GM23338 (cell line): Measurements from ENCODE around the gene LDLRAD2. TPM values are rescaled to one million over a fixed set of nuclear protein-coding genes. Genes with fewer than 3 reads are reported as not detected.

Source experiments
- ATAC-seq: fragments of 200-7000 bp; cut with Tn5 transposase; 3 replicates; pipeline ENCODE4 v1.9.1; 2020
- DNase-seq: peaks from one replicate; pipeline ENCODE4 v3.0.0-alpha.2; 2015; ENCODE audit warnings: low spot score
- H2AFZ ChIP-seq: fragments of 200-600 bp; sonication (generic); 2 replicates; pipeline ENCODE4 v1.8.0; 2016; ENCODE audit warnings: antibody characterized with exemption, mild to moderate bottlenecking, moderate library complexity
- H3F3A ChIP-seq: fragments of 200-600 bp; sonication (generic); replicated peaks from 2 replicates; pipeline ENCODE4 v1.8.0; 2017; ENCODE audit warnings: antibody characterized with exemption, mixed run types, low read depth
- H3K27ac ChIP-seq: fragments of 200-600 bp; sonication (generic); 2 replicates; pipeline ENCODE4 v1.6.1; 2016; ENCODE audit warnings: low read depth
- H3K27me3 ChIP-seq: fragments of 200-600 bp; sonication (generic); 2 replicates; pipeline ENCODE4 v1.8.0; 2016; ENCODE audit warnings: mild to moderate bottlenecking, mixed run types, moderate library complexity; ENCODE audit not compliant: insufficient read depth
- H3K36me3 ChIP-seq: fragments of 200-600 bp; sonication (generic); 2 replicates; pipeline ENCODE4 v1.8.0; 2016; ENCODE audit warnings: mild to moderate bottlenecking; ENCODE audit not compliant: insufficient read depth
- H3K4me1 ChIP-seq: fragments of 200-600 bp; sonication (generic); 2 replicates; pipeline ENCODE4 v1.8.0; 2016; ENCODE audit warnings: mild to moderate bottlenecking, moderate library complexity; ENCODE audit not compliant: insufficient read depth
- H3K4me2 ChIP-seq: fragments of 200-600 bp; sonication (generic); 2 replicates; pipeline ENCODE4 v1.7.1; 2017; ENCODE audit warnings: mixed run types
- H3K4me3 ChIP-seq: fragments of 200-600 bp; sonication (generic); 2 replicates; pipeline ENCODE4 v1.6.1; 2016; ENCODE audit warnings: mixed run types
- H3K79me2 ChIP-seq: fragments of 200-600 bp; sonication (generic); replicated peaks from 2 replicates; pipeline ENCODE4 v1.8.0; 2017; ENCODE audit warnings: mild to moderate bottlenecking; ENCODE audit not compliant: insufficient read depth
- H3K9me2 ChIP-seq: fragments of 200-600 bp; sonication (generic); 2 replicates; pipeline ENCODE4 v1.8.0; 2017; ENCODE audit not compliant: insufficient read depth
- H4K20me1 ChIP-seq: fragments of 200-600 bp; sonication (generic); replicated peaks from 2 replicates; pipeline ENCODE4 v1.8.0; 2017; ENCODE audit warnings: mild to moderate bottlenecking; ENCODE audit not compliant: insufficient read depth
- H3K27ac Mint-ChIP-seq: 2 replicates; pipeline ENCODE4 v1.8.0; 2020; ENCODE audit warnings: inconsistent platforms, mild to moderate bottlenecking, moderate library complexity, mixed read lengths
- H3K27me3 Mint-ChIP-seq: 3 replicates; pipeline ENCODE4 v1.8.0; 2022; ENCODE audit warnings: low read depth, mild to moderate bottlenecking, moderate library complexity, mixed read lengths, inconsistent platforms; ENCODE audit not compliant: insufficient read depth, poor library complexity
- H3K36me3 Mint-ChIP-seq: 3 replicates; pipeline ENCODE4 v1.8.0; 2021; ENCODE audit warnings: low read depth, mild to moderate bottlenecking, inconsistent platforms, moderate library complexity, mixed read lengths
- H3K4me1 Mint-ChIP-seq: 3 replicates; pipeline ENCODE4 v1.8.0; 2020; ENCODE audit warnings: mild to moderate bottlenecking, inconsistent platforms, mixed read lengths
- H3K4me3 Mint-ChIP-seq: 3 replicates; pipeline ENCODE4 v1.8.0; 2021; ENCODE audit warnings: moderate library complexity, mild to moderate bottlenecking, inconsistent platforms, mixed read lengths
- H3K9me3 Mint-ChIP-seq: 3 replicates; pipeline ENCODE4 v1.8.0; 2020; ENCODE audit warnings: moderate library complexity, mild to moderate bottlenecking, inconsistent platforms, mixed read lengths
- CREB1 ChIP-seq: fragments of 250-450 bp; sonication (Bioruptor Pico); IDR thresholded peaks from 2 replicates; pipeline ENCODE4 v1.5.0; 2020; ENCODE audit warnings: low read depth, mild to moderate bottlenecking, moderate library complexity
- EZH2 ChIP-seq: fragments of 200-600 bp; sonication (generic); IDR thresholded peaks from one replicate; pipeline ENCODE4 v1.8.0; 2017; ENCODE audit warnings: antibody characterized with exemption, mild to moderate bottlenecking, low read depth; ENCODE audit not compliant: unreplicated experiment
- EZH2phosphoT487 ChIP-seq: fragments of 200-600 bp; sonication (generic); IDR thresholded peaks from one replicate; pipeline ENCODE4 v1.8.1; 2018; ENCODE audit warnings: antibody characterized with exemption; ENCODE audit not compliant: unreplicated experiment
- JUNB ChIP-seq: IDR thresholded peaks from one replicate; pipeline ENCODE4 v1.6.1; 2016; ENCODE audit warnings: antibody characterized with exemption; ENCODE audit not compliant: unreplicated experiment
- NANOG ChIP-seq: IDR thresholded peaks from 2 replicates; pipeline ENCODE4 v1.6.1; 2016; ENCODE audit warnings: antibody characterized with exemption, borderline replicate concordance
- POLR2AphosphoS5 ChIP-seq: IDR thresholded peaks from 2 replicates; pipeline ENCODE4 v1.6.1; 2016; ENCODE audit warnings: antibody characterized with exemption, low read depth
- STAT1 ChIP-seq: IDR thresholded peaks from one replicate; pipeline ENCODE4 v1.6.1; 2016; ENCODE audit warnings: antibody characterized with exemption; ENCODE audit not compliant: unreplicated experiment
- ZNF114 ChIP-seq: fragments of 250-450 bp; sonication (Bioruptor Pico); IDR thresholded peaks from 2 replicates; pipeline ENCODE4 v1.5.0; 2020; ENCODE audit warnings: mild to moderate bottlenecking, moderate library complexity
- ZNF331 ChIP-seq: fragments of 250-450 bp; sonication (Bioruptor Pico); IDR thresholded peaks from 2 replicates; pipeline ENCODE4 v1.5.0; 2020; ENCODE audit warnings: low read depth, mild to moderate bottlenecking, moderate library complexity
- ZNF462 ChIP-seq: fragments of 250-450 bp; sonication (Bioruptor Pico); IDR thresholded peaks from 2 replicates; pipeline ENCODE4 v1.5.0; 2020; ENCODE audit warnings: mild to moderate bottlenecking, moderate library complexity
- polyA plus RNA-seq: library from polyadenylated mRNA; unstranded; fragments of >200 nt; fragmentation: Nextera tagmentation; extraction: Ambion mirVana; gene quantifications from 2 replicates; pipeline ENCODE4 v1.2.1, GENCODE V29; 2016
- total RNA-seq: library from RNA; depleted of rRNA; stranded (reverse); fragments of >200 nt; shearing (Covaris generic); gene quantifications from 2 replicates; pipeline ENCODE4 v1.2.3, GENCODE V29; 2014
- TF ChIP-seq, protein P1 (sequence below): IDR thresholded peaks from 2 replicates; pipeline ENCODE4 v1.6.1; 2016; ENCODE audit warnings: antibody characterized with exemption
- TF ChIP-seq, protein P2 (sequence below): IDR thresholded peaks from one replicate; pipeline ENCODE4 v1.6.1; 2018; ENCODE audit warnings: antibody characterized with exemption; ENCODE audit not compliant: unreplicated experiment
- TF ChIP-seq, protein P3 (sequence below), 2 experiments: fragments of 200-600 bp in 1 of 2; sonication (generic) in 1 of 2; conservative IDR thresholded peaks; 2 replicates each; pipeline versions ENCODE4 v1.5.1 to v1.6.1; 2016 to 2017; ENCODE audit warnings: antibody characterized with exemption in 2 of 2, low read depth in 2 of 2, mild to moderate bottlenecking in 2 of 2, moderate library complexity in 1 of 2

The LDLRAD2 gene
- total and polyA plus RNA-seq, 2 experiments from 2014 or later, result 1.6 to 5.8 TPM

DNA sequence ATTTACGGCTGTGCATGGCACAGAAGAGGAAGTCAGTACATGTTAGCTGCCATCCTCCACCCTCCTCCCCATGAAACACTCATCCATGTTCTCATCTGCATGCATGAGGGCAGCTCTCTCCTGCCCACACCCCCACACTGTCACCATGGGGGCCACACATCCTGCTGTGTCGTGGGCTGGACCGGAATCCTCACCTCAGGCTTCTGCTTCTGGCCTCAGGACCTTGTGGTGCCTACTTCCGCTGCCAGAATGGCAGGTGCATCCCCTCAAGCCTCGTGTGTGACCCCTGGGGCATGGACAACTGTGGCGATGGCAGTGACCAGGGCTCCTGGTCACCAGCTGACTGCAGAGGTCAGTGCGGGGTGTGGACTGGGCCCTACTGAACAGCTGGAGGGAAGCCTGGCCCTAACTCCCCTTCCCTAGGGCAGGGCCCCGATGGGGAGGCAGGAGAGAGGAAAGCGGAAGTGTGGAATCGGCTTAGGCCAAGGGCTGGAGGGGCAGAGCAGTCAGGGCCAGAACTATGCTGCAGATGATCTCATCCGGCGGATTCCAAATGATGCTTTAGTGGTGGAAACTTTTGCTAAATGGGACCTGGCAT lies 3.8 kb downstream of the LDLRAD2 start:
- no peak overlapping the region for H3K27ac Mint-ChIP-seq
- Histone ChIP-seq H3K36me3 (no peaks in the 10 kb centered on the region), H3K27me3 (peaks cover 5% of the 10 kb centered on the region; the same call in 1 of the 2 replicates), H3K4me1 (peaks cover 3% of the 10 kb centered on the region; the same call in 1 of the 2 replicates), H3K9me2 (no peaks in the 10 kb centered on the region), H3K4me2 (no peak overlapping the region), H3K79me2 (no peaks in the 10 kb centered on the region), H3F3A (peaks cover 16% of the 10 kb centered on the region; the same call in 1 of the 2 replicates), H4K20me1 (no peaks in the 10 kb centered on the region), H2AFZ (no peak overlapping the region), H3K27ac (no peak overlapping the region), H3K4me3 (no peak overlapping the region)
- peaks cover 3% of the 10 kb centered on the region; the same call in 2 of the 3 replicates for H3K36me3 Mint-ChIP-seq
- no peak for TF ChIP-seq CREB1
- TF ChIP-seq EZH2, result no peak
- no peak for TF ChIP-seq ZNF331
- TF ChIP-seq, protein P1, sequence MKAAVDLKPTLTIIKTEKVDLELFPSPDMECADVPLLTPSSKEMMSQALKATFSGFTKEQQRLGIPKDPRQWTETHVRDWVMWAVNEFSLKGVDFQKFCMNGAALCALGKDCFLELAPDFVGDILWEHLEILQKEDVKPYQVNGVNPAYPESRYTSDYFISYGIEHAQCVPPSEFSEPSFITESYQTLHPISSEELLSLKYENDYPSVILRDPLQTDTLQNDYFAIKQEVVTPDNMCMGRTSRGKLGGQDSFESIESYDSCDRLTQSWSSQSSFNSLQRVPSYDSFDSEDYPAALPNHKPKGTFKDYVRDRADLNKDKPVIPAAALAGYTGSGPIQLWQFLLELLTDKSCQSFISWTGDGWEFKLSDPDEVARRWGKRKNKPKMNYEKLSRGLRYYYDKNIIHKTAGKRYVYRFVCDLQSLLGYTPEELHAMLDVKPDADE, result no peak
- no peak for TF ChIP-seq EZH2phosphoT487
- no peak for TF ChIP-seq ZNF114 (CRISPR knock-in tag)
- no peak for TF ChIP-seq JUNB
- TF ChIP-seq STAT1, result no peak
- TF ChIP-seq ZNF462 (CRISPR knock-in tag), result no peak
- TF ChIP-seq, protein P2, sequence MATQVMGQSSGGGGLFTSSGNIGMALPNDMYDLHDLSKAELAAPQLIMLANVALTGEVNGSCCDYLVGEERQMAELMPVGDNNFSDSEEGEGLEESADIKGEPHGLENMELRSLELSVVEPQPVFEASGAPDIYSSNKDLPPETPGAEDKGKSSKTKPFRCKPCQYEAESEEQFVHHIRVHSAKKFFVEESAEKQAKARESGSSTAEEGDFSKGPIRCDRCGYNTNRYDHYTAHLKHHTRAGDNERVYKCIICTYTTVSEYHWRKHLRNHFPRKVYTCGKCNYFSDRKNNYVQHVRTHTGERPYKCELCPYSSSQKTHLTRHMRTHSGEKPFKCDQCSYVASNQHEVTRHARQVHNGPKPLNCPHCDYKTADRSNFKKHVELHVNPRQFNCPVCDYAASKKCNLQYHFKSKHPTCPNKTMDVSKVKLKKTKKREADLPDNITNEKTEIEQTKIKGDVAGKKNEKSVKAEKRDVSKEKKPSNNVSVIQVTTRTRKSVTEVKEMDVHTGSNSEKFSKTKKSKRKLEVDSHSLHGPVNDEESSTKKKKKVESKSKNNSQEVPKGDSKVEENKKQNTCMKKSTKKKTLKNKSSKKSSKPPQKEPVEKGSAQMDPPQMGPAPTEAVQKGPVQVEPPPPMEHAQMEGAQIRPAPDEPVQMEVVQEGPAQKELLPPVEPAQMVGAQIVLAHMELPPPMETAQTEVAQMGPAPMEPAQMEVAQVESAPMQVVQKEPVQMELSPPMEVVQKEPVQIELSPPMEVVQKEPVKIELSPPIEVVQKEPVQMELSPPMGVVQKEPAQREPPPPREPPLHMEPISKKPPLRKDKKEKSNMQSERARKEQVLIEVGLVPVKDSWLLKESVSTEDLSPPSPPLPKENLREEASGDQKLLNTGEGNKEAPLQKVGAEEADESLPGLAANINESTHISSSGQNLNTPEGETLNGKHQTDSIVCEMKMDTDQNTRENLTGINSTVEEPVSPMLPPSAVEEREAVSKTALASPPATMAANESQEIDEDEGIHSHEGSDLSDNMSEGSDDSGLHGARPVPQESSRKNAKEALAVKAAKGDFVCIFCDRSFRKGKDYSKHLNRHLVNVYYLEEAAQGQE, result no peak
- TF ChIP-seq, protein P3, sequence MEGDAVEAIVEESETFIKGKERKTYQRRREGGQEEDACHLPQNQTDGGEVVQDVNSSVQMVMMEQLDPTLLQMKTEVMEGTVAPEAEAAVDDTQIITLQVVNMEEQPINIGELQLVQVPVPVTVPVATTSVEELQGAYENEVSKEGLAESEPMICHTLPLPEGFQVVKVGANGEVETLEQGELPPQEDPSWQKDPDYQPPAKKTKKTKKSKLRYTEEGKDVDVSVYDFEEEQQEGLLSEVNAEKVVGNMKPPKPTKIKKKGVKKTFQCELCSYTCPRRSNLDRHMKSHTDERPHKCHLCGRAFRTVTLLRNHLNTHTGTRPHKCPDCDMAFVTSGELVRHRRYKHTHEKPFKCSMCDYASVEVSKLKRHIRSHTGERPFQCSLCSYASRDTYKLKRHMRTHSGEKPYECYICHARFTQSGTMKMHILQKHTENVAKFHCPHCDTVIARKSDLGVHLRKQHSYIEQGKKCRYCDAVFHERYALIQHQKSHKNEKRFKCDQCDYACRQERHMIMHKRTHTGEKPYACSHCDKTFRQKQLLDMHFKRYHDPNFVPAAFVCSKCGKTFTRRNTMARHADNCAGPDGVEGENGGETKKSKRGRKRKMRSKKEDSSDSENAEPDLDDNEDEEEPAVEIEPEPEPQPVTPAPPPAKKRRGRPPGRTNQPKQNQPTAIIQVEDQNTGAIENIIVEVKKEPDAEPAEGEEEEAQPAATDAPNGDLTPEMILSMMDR (conservative IDR thresholded peaks at IDR 0.05; ENCODE audit: low read depth in 2 of 2), result no peak
- TF ChIP-seq POLR2AphosphoS5, result no peak
- no peak for TF ChIP-seq NANOG
- H3K4me3 Mint-ChIP-seq, result no peak overlapping the region
- DNase-seq (no peak), ATAC-seq (no peak)
- peaks cover 17% of the 10 kb centered on the region for H3K4me1 Mint-ChIP-seq
- H3K27me3 Mint-ChIP-seq, result peaks cover 4% of the 10 kb centered on the region
- H3K9me3 Mint-ChIP-seq, result no peaks in the 10 kb centered on the region; the same call in 2 of the 3 replicates
